Fibroblast of lung (primary cell): ENCODE data around the gene DLG2.

Experiments
- CTCF ChIP-seq, 2 donors: IDR thresholded peaks in 1 of 2; conservative IDR thresholded peaks in 1 of 2; 1 replicate in 1 of 2; 2 replicates in 1 of 2; pipeline ENCODE4 v1.5.1; 2011 to 2012; ENCODE audit warnings: low read length in 2 of 2, control low read depth in 1 of 2, inconsistent platforms in 1 of 2, low read depth in 1 of 2, mild to moderate bottlenecking in 1 of 2
- EZH2 ChIP-seq: IDR thresholded peaks from 2 replicates; pipeline ENCODE4 v1.5.1; 2012; ENCODE audit warnings: low read length, control low read depth, mild to moderate bottlenecking; ENCODE audit errors: missing control alignments

DNA sequence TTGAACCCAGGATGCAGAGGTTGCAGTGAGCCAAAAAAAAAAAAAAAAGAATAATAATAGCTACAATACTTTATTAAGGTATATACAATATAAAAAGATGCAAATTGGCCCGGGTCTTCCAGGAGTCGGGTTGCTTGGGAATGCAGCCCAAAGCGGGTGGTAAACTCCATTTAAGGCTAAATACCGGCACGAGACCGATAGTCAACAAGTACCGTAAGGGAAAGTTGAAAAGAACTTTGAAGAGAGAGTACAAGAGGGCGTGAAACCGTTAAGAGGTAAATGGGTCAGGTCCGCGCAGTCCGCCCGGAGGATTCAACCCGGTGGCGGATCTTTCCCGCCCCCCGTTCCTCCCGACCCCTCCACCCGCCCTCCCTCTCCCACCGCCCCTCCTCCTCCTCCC, 143.3 kb downstream of the DLG2 start:
- TF ChIP-seq CTCF (conservative IDR thresholded peaks at IDR 0.05 in 1 of 2, IDR thresholded peaks at IDR 0.05 in 1 of 2; ENCODE audit: low read depth in 1 of 2, low read length in 2 of 2) (no peak), EZH2 (no peak)
